ENCODE data around the gene NLRP13.

GRCh38 chr19:55973982-55974381 lies 41.8 kb upstream of the NLRP13 start:
- TF ChIP-seq YY1 (IDR thresholded peaks at IDR 0.05; ENCODE audit: borderline replicate concordance in 1 of 3, control insufficient read depth in 1 of 3, extremely low read depth in 1 of 3, insufficient read depth in 3 of 3, insufficient read length in 1 of 3, insufficient replicate concordance in 2 of 3, low read depth in 1 of 3, low read length in 2 of 3): no peak
- TF ChIP-seq FOXO4 (CRISPR knock-in tag; IDR thresholded peaks at IDR 0.05): no peak
- TF ChIP-seq, protein P1, sequence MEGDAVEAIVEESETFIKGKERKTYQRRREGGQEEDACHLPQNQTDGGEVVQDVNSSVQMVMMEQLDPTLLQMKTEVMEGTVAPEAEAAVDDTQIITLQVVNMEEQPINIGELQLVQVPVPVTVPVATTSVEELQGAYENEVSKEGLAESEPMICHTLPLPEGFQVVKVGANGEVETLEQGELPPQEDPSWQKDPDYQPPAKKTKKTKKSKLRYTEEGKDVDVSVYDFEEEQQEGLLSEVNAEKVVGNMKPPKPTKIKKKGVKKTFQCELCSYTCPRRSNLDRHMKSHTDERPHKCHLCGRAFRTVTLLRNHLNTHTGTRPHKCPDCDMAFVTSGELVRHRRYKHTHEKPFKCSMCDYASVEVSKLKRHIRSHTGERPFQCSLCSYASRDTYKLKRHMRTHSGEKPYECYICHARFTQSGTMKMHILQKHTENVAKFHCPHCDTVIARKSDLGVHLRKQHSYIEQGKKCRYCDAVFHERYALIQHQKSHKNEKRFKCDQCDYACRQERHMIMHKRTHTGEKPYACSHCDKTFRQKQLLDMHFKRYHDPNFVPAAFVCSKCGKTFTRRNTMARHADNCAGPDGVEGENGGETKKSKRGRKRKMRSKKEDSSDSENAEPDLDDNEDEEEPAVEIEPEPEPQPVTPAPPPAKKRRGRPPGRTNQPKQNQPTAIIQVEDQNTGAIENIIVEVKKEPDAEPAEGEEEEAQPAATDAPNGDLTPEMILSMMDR (IDR thresholded peaks at IDR 0.05 in 2 of 3, conservative IDR thresholded peaks at IDR 0.05 in 1 of 3; ENCODE audit: insufficient read depth in 2 of 3, low read depth in 1 of 3, low read length in 3 of 3): no peak
- TF ChIP-seq SPI1 (IDR thresholded peaks at IDR 0.05; ENCODE audit: borderline replicate concordance, low read depth, low read length): no peak
- no peak for TF ChIP-seq ZNF24 (IDR thresholded peaks at IDR 0.05)
